Measurements from ENCODE around the gene TBXAS1.

The TBXAS1 gene

GRCh38 chr7:139838876-139839275, 9.8 kb downstream of the TBXAS1 start:
- CTCF ChIA-PET, result interaction anchor here (0.9 kb wide), 1 partner anchor 193 kb away, joined by 3 read pairs; no protein-coding TSS in a partner anchor

GRCh38 chr7:139840776-139841175, 11.7 kb downstream of the TBXAS1 start:
- TF ChIP-seq ZNF266 (tag by site-specific recombination; IDR thresholded peaks at IDR 0.05; ENCODE audit: low read depth), result no peak
- no peak for TF ChIP-seq ZNF121 (tag by site-specific recombination; IDR thresholded peaks at IDR 0.05)
- no peak for TF ChIP-seq ZNF473 (tag by site-specific recombination; IDR thresholded peaks at IDR 0.05)
- no peak for TF ChIP-seq ZNF561 (tag by site-specific recombination; IDR thresholded peaks at IDR 0.05; ENCODE audit: borderline replicate concordance)
- no peak for TF ChIP-seq ZNF114 (tag by site-specific recombination; IDR thresholded peaks at IDR 0.05)
- no peak for TF ChIP-seq SP3 (tag by site-specific recombination; IDR thresholded peaks at IDR 0.05)
- no peak for TF ChIP-seq ZNF837 (tag by site-specific recombination; IDR thresholded peaks at IDR 0.05)
- TF ChIP-seq ZNF623 (tag by site-specific recombination; IDR thresholded peaks at IDR 0.05), result no peak
- H3K9me3 ChIP-seq (ENCODE audit: control insufficient read depth, insufficient read depth, low read depth, low read length), result no peaks in the 10 kb centered on the region
- no peak overlapping the region for H3K4me3 ChIP-seq (ENCODE audit: low read depth, low read length)
- H3K27ac ChIP-seq (ENCODE audit: extremely low read depth, low read depth, low read length), result no peak overlapping the region
- POLR2A ChIA-PET, result no interaction called here
- no peaks in the 10 kb centered on the region for H3K36me3 ChIP-seq (ENCODE audit: control insufficient read depth in 2 of 2, insufficient read depth in 1 of 2, low read length in 2 of 2)
- CTCF ChIA-PET, result no interaction called here
- H3K4me1 ChIP-seq (ENCODE audit: control insufficient read depth, insufficient read depth, low read length), result no peaks in the 10 kb centered on the region

More at GRCh38 chr7:139838876-139839275, 9.8 kb downstream of the TBXAS1 start:
- TF ChIP-seq KLF16 (tag by site-specific recombination; IDR thresholded peaks at IDR 0.05) (no peak), ZXDB (tag by site-specific recombination; IDR thresholded peaks at IDR 0.05) (no peak), ZNF837 (tag by site-specific recombination; IDR thresholded peaks at IDR 0.05) (no peak), SALL2 (tag by site-specific recombination; IDR thresholded peaks at IDR 0.05; ENCODE audit: borderline replicate concordance) (no peak), TCF7L2 (IDR thresholded peaks at IDR 0.05; ENCODE audit: borderline replicate concordance, low read depth, low read length) (no peak), ZIC2 (tag by site-specific recombination; IDR thresholded peaks at IDR 0.05) (no peak), ZNF140 (tag by site-specific recombination; IDR thresholded peaks at IDR 0.05) (no peak), SCRT1 (tag by site-specific recombination; IDR thresholded peaks at IDR 0.05; ENCODE audit: borderline replicate concordance) (no peak), ZNF692 (tag by site-specific recombination; IDR thresholded peaks at IDR 0.05) (no peak), ZFP41 (tag by site-specific recombination; IDR thresholded peaks at IDR 0.05; ENCODE audit: borderline replicate concordance) (no peak), ZNF548 (tag by site-specific recombination; IDR thresholded peaks at IDR 0.05) (no peak), ZNF366 (tag by site-specific recombination; conservative IDR thresholded peaks at IDR 0.05) (no peak), ZNF654 (tag by site-specific recombination; IDR thresholded peaks at IDR 0.05; ENCODE audit: low read depth) (no peak), KLF7 (tag by site-specific recombination; IDR thresholded peaks at IDR 0.05; ENCODE audit: borderline replicate concordance) (no peak), ZFHX2 (tag by site-specific recombination; conservative IDR thresholded peaks at IDR 0.05) (no peak)
- TF ChIP-seq, protein P1, sequence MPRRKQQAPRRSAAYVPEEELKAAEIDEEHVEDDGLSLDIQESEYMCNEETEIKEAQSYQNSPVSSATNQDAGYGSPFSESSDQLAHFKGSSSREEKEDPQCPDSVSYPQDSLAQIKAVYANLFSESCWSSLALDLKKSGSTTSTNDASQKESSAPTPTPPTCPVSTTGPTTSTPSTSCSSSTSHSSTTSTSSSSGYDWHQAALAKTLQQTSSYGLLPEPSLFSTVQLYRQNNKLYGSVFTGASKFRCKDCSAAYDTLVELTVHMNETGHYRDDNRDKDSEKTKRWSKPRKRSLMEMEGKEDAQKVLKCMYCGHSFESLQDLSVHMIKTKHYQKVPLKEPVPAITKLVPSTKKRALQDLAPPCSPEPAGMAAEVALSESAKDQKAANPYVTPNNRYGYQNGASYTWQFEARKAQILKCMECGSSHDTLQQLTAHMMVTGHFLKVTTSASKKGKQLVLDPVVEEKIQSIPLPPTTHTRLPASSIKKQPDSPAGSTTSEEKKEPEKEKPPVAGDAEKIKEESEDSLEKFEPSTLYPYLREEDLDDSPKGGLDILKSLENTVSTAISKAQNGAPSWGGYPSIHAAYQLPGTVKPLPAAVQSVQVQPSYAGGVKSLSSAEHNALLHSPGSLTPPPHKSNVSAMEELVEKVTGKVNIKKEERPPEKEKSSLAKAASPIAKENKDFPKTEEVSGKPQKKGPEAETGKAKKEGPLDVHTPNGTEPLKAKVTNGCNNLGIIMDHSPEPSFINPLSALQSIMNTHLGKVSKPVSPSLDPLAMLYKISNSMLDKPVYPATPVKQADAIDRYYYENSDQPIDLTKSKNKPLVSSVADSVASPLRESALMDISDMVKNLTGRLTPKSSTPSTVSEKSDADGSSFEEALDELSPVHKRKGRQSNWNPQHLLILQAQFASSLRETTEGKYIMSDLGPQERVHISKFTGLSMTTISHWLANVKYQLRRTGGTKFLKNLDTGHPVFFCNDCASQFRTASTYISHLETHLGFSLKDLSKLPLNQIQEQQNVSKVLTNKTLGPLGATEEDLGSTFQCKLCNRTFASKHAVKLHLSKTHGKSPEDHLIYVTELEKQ (tag by site-specific recombination; IDR thresholded peaks at IDR 0.05; ENCODE audit: borderline replicate concordance), result no peak
- Histone ChIP-seq H3K4me3 (ENCODE audit: low read depth, low read length) (no peak overlapping the region), H3K27ac (ENCODE audit: extremely low read depth, low read depth, low read length) (no peak overlapping the region), H3K9me3 (ENCODE audit: control insufficient read depth, insufficient read depth, low read depth, low read length) (no peaks in the 10 kb centered on the region), H3K4me1 (ENCODE audit: control insufficient read depth, insufficient read depth, low read length) (no peaks in the 10 kb centered on the region), H3K36me3 (ENCODE audit: control insufficient read depth in 2 of 2, insufficient read depth in 1 of 2, low read length in 2 of 2) (no peaks in the 10 kb centered on the region)
- POLR2A ChIA-PET, result interaction anchor here (0.8 kb wide), 1 partner anchor 12 kb away, joined by 5 read pairs; no protein-coding TSS in a partner anchor
